ENCODE data around the gene SEMA3D.

DNA sequence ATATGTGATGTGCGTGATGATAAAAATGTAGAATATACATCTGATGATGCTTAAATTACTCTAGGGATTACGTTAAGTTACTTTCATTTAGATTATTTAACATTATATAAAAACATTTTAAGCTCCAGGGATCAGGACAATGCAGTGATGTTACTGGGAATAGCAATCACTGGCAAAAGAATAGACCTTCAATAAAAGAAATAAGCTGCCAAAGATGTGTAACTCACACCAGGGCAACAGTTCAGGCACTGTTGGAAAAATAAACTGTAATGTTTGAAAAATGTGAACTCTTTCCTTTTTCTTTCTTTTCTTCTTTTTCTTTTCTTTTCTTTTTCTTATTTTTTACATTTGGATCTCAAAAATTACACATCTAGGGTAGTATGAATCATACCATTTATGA lies 131.7 kb downstream of the SEMA3D start:
- TF ChIP-seq, protein P1, sequence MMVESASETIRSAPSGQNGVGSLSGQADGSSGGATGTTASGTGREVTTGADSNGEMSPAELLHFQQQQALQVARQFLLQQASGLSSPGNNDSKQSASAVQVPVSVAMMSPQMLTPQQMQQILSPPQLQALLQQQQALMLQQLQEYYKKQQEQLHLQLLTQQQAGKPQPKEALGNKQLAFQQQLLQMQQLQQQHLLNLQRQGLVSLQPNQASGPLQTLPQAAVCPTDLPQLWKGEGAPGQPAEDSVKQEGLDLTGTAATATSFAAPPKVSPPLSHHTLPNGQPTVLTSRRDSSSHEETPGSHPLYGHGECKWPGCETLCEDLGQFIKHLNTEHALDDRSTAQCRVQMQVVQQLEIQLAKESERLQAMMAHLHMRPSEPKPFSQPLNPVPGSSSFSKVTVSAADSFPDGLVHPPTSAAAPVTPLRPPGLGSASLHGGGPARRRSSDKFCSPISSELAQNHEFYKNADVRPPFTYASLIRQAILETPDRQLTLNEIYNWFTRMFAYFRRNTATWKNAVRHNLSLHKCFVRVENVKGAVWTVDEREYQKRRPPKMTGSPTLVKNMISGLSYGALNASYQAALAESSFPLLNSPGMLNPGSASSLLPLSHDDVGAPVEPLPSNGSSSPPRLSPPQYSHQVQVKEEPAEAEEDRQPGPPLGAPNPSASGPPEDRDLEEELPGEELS (CRISPR knock-in tag; IDR thresholded peaks at IDR 0.05): no peak
- TF ChIP-seq, protein P2, sequence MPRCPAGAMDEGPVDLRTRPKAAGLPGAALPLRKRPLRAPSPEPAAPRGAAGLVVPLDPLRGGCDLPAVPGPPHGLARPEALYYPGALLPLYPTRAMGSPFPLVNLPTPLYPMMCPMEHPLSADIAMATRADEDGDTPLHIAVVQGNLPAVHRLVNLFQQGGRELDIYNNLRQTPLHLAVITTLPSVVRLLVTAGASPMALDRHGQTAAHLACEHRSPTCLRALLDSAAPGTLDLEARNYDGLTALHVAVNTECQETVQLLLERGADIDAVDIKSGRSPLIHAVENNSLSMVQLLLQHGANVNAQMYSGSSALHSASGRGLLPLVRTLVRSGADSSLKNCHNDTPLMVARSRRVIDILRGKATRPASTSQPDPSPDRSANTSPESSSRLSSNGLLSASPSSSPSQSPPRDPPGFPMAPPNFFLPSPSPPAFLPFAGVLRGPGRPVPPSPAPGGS (CRISPR knock-in tag; IDR thresholded peaks at IDR 0.05): no peak
- no peak for TF ChIP-seq ZFP41 (CRISPR knock-in tag; IDR thresholded peaks at IDR 0.05; ENCODE audit: borderline replicate concordance)
- no peak for TF ChIP-seq KDM6A (CRISPR knock-in tag; IDR thresholded peaks at IDR 0.05; ENCODE audit: low read depth)
- no peak for TF ChIP-seq ESRRA (CRISPR knock-in tag; IDR thresholded peaks at IDR 0.05; ENCODE audit: low read depth)
- TF ChIP-seq, protein P3, sequence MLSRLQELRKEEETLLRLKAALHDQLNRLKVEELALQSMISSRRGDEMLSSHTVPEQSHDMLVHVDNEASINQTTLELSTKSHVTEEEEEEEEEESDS (CRISPR knock-in tag; IDR thresholded peaks at IDR 0.05; ENCODE audit: borderline replicate concordance): no peak
- no peak for TF ChIP-seq ZNF776 (CRISPR knock-in tag; IDR thresholded peaks at IDR 0.05)
- no peak for TF ChIP-seq STAG1 (CRISPR knock-in tag; IDR thresholded peaks at IDR 0.05)
